Neural crest cell (in vitro differentiated cells): ENCODE data around the gene ZNF331. TPM values are rescaled to one million over a fixed set of nuclear protein-coding genes. Genes with fewer than 3 reads are reported as not detected.

Source experiments
- DNase-seq: peaks from one replicate; pipeline ENCODE4 v3.0.0; 2021; ENCODE audit warnings: low read depth, mixed read lengths, low spot score
- H3K27ac Mint-ChIP-seq: one replicate; pipeline ENCODE4 v1.8.0; 2021; ENCODE audit warnings: mild to moderate bottlenecking, mixed read lengths; ENCODE audit not compliant: unreplicated experiment
- H3K27me3 Mint-ChIP-seq: 2 replicates; pipeline ENCODE4 v1.8.0; 2021; ENCODE audit warnings: low read depth, mild to moderate bottlenecking, mixed read lengths
- H3K36me3 Mint-ChIP-seq: 2 replicates; pipeline ENCODE4 v1.8.0; 2021; ENCODE audit warnings: low read depth, mild to moderate bottlenecking, mixed read lengths
- H3K4me1 Mint-ChIP-seq: 2 replicates; pipeline ENCODE4 v1.8.0; 2021; ENCODE audit warnings: mixed read lengths
- H3K4me3 Mint-ChIP-seq: one replicate; pipeline ENCODE4 v1.8.0; 2021; ENCODE audit warnings: mild to moderate bottlenecking, mixed read lengths
- H3K9me3 Mint-ChIP-seq: 2 replicates; pipeline ENCODE4 v1.8.0; 2021; ENCODE audit warnings: mixed read lengths
- CTCF ChIP-seq: fragments of 200-600 bp; sonication (generic); conservative IDR thresholded peaks from 2 replicates; pipeline ENCODE4 v1.5.0; 2021; ENCODE audit warnings: antibody characterized with exemption, mild to moderate bottlenecking
- total RNA-seq: library from RNA; stranded (reverse); gene quantifications from 2 replicates; pipeline ENCODE4 v1.2.1, GENCODE V29; 2021

ZNF331 gene
- total RNA-seq, 1 donor from 2014 or later: 36.6 TPM

- H3K4me3 Mint-ChIP-seq: no peak overlapping the region
- no peaks in the 10 kb centered on the region for H3K4me1 Mint-ChIP-seq
- DNase-seq: no peak
- H3K36me3 Mint-ChIP-seq: no peaks in the 10 kb centered on the region
- no peaks in the 10 kb centered on the region for H3K27me3 Mint-ChIP-seq
- peak overlapping the region; percentile 6 for H3K27ac Mint-ChIP-seq
- no peak for TF ChIP-seq CTCF
- H3K9me3 Mint-ChIP-seq: no peaks in the 10 kb centered on the region
Observed at GRCh38 chr19:53595510-53595867, 57.5 kb downstream of the ZNF331 start.

GRCh38 chr19:53596056-53596455, 58.1 kb downstream of the ZNF331 start:
- Mint-ChIP-seq H3K4me3 (no peak overlapping the region), H3K27ac (no peak overlapping the region), H3K4me1 (no peaks in the 10 kb centered on the region), H3K27me3 (no peaks in the 10 kb centered on the region), H3K36me3 (no peaks in the 10 kb centered on the region), H3K9me3 (no peaks in the 10 kb centered on the region)
- TF ChIP-seq CTCF: no peak
- no peak for DNase-seq

- H3K4me1 Mint-ChIP-seq: no peaks in the 10 kb centered on the region
- no peak overlapping the region for H3K4me3 Mint-ChIP-seq
- H3K27me3 Mint-ChIP-seq: no peaks in the 10 kb centered on the region
- no peak for DNase-seq
- no peaks in the 10 kb centered on the region for H3K9me3 Mint-ChIP-seq
- no peak for TF ChIP-seq CTCF
- no peak overlapping the region for H3K27ac Mint-ChIP-seq
- no peaks in the 10 kb centered on the region for H3K36me3 Mint-ChIP-seq
Observed at GRCh38 chr19:53597023-53597422, 59.1 kb downstream of the ZNF331 start.

GRCh38 chr19:53598361-53598760, 60.4 kb downstream of the ZNF331 start:
- no peak for DNase-seq
- H3K27ac Mint-ChIP-seq: peak overlapping the region; percentile 5
- H3K27me3 Mint-ChIP-seq: no peaks in the 10 kb centered on the region
- no peaks in the 10 kb centered on the region for H3K4me1 Mint-ChIP-seq
- no peaks in the 10 kb centered on the region for H3K9me3 Mint-ChIP-seq
- no peaks in the 10 kb centered on the region for H3K36me3 Mint-ChIP-seq
- H3K4me3 Mint-ChIP-seq: no peak overlapping the region
- TF ChIP-seq CTCF: no peak

- Mint-ChIP-seq H3K4me1 (no peaks in the 10 kb centered on the region), H3K27me3 (no peaks in the 10 kb centered on the region), H3K27ac (no peak overlapping the region), H3K9me3 (no peaks in the 10 kb centered on the region), H3K36me3 (no peaks in the 10 kb centered on the region), H3K4me3 (no peak overlapping the region)
- TF ChIP-seq CTCF: no peak
- DNase-seq: no peak
Observed at GRCh38 chr19:53600217-53600616, 62.3 kb downstream of the ZNF331 start.

- no peak for TF ChIP-seq CTCF
- no peaks in the 10 kb centered on the region for H3K4me1 Mint-ChIP-seq
- H3K9me3 Mint-ChIP-seq: no peaks in the 10 kb centered on the region
- no peaks in the 10 kb centered on the region for H3K36me3 Mint-ChIP-seq
- H3K27ac Mint-ChIP-seq: no peak overlapping the region
- H3K27me3 Mint-ChIP-seq: no peaks in the 10 kb centered on the region
- H3K4me3 Mint-ChIP-seq: no peak overlapping the region
- no peak for DNase-seq
Observed at GRCh38 chr19:53606031-53606430, 68.1 kb downstream of the ZNF331 start.
